ENCODE results near the gene DLGAP1.

DNA sequence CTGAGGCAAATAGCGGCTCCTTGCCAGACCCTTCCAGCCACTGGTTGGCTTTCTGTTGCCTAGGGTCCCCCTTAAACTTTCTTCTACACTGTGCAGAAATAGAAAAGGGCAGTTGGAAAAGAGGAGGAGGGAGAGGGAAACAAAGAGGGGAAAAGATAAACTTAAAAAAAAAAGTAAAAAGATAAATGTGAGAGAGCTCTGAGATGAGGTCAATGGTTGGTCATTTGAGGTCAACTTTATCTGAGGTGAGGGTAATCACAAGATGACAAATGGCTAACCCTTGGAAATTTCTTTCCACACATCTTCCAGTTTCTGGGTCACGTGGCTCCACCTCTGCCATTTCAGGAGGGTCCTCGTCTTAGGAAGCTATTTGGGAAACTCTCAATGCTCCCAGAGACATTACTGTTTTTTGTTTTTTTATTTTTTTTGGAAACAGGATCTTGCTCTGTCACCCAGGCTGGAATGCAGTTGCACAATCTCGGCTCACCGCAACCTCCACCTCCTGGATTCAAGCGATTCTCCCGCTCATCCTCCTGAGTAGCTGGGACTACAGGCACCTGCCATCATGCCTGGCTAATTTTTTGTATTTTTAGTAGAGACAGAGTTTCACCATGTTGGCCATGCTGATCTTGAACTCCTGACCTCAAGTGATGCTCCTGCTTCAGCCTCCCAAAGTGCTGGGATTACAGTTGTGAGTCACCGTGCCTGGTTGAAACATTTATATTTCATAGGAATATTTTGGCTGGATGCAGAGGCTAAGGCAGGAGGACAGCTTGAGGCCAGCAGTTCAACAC, 805.3 kb downstream of the DLGAP1 start:
- no peak for TF ChIP-seq EZH2 (IDR thresholded peaks at IDR 0.05; ENCODE audit: insufficient read depth, poor library complexity, severe bottlenecking)
- TF ChIP-seq EZH2phosphoT487 (IDR thresholded peaks at IDR 0.05; ENCODE audit: insufficient read depth, low read depth), result no peak
